Activated CD8-positive, alpha-beta T cell treated with anti-CD3 and anti-CD28 coated beads for 36 hours (primary cell): ENCODE data around the gene CDC37. TPM values are rescaled to one million over a fixed set of nuclear protein-coding genes. Genes with fewer than 3 reads are reported as not detected.

Experiments used
- ATAC-seq: fragments of 200-7000 bp; cut with Tn5 transposase; one replicate; pipeline ENCODE4 v1.10.0; 2021; ENCODE audit warnings: mild to moderate bottlenecking, moderate library complexity
- CTCF ChIA-PET: fragments of 350-600 bp; sonication (Branson Sonifier 250); formaldehyde crosslinking; loops from one replicate; lab custom pipeline; 2021; ENCODE audit warnings: antibody characterized with exemption; lab: Charles Lee
- POLR2A ChIA-PET: fragments of 350-600 bp; sonication (Branson Sonifier 250); formaldehyde crosslinking; loops from one replicate; lab custom pipeline; 2021; ENCODE audit warnings: antibody characterized with exemption; lab: Charles Lee
- DNase-seq: peaks from one replicate; pipeline ENCODE4 v3.0.0-alpha.2; 2020
- H3K27ac Mint-ChIP-seq: one replicate; pipeline ENCODE4 v1.8.0; 2021; ENCODE audit warnings: mild to moderate bottlenecking, mixed read lengths
- H3K27me3 Mint-ChIP-seq: one replicate; pipeline ENCODE4 v1.8.0; 2021; ENCODE audit warnings: mixed read lengths
- H3K36me3 Mint-ChIP-seq: one replicate; pipeline ENCODE4 v1.8.0; 2021; ENCODE audit warnings: low read depth, mixed read lengths
- H3K4me1 Mint-ChIP-seq: one replicate; pipeline ENCODE4 v1.8.0; 2021; ENCODE audit warnings: low read depth, mixed read lengths
- H3K4me3 Mint-ChIP-seq: one replicate; pipeline ENCODE4 v1.8.0; 2021; ENCODE audit warnings: mild to moderate bottlenecking, moderate library complexity, mixed read lengths
- H3K9me3 Mint-ChIP-seq: one replicate; pipeline ENCODE4 v1.8.0; 2021; ENCODE audit warnings: mixed read lengths
- intact Hi-C: fragments of 100-400 bp; cut with micrococcal nuclease; formaldehyde crosslinking; loops from one replicate; pipeline ENCODE4 v1.10.0; 2022
- total RNA-seq, 2 experiments: library from RNA; stranded (reverse); gene quantifications; one replicate each; pipeline ENCODE4 v1.2.3, GENCODE V29; 2021
- TF ChIP-seq, protein P1 (sequence below): fragments of 200-600 bp; IDR thresholded peaks from one replicate; pipeline ENCODE4 v1.8.0; 2022; ENCODE audit warnings: antibody characterized with exemption, mild to moderate bottlenecking

The CDC37 gene
- total RNA-seq, 2 experiments from 2014 or later, result 236 to 238 TPM

GRCh38 chr19:10353793-10354391 is 49.5 kb downstream of the CDC37 start:
- ChIA-PET CTCF (interaction anchor here (1.2 kb wide), 1 partner anchor 35 kb away, joined by 3 read pairs; no protein-coding TSS in a partner anchor), POLR2A (interaction anchor here (0.8 to 1.5 kb wide), 4 partner anchors 9 to 83 kb away, joined by 3 read pairs; no protein-coding TSS in a partner anchor)
- peaks cover 27% of the 10 kb centered on the region for H3K36me3 Mint-ChIP-seq
- no peaks in the 10 kb centered on the region for H3K27me3 Mint-ChIP-seq
- peak; percentile 71 for DNase-seq
- no peak overlapping the region for H3K27ac Mint-ChIP-seq
- intact Hi-C loops, result no loop called here
- H3K9me3 Mint-ChIP-seq, result no peaks in the 10 kb centered on the region
- TF ChIP-seq, protein P1, sequence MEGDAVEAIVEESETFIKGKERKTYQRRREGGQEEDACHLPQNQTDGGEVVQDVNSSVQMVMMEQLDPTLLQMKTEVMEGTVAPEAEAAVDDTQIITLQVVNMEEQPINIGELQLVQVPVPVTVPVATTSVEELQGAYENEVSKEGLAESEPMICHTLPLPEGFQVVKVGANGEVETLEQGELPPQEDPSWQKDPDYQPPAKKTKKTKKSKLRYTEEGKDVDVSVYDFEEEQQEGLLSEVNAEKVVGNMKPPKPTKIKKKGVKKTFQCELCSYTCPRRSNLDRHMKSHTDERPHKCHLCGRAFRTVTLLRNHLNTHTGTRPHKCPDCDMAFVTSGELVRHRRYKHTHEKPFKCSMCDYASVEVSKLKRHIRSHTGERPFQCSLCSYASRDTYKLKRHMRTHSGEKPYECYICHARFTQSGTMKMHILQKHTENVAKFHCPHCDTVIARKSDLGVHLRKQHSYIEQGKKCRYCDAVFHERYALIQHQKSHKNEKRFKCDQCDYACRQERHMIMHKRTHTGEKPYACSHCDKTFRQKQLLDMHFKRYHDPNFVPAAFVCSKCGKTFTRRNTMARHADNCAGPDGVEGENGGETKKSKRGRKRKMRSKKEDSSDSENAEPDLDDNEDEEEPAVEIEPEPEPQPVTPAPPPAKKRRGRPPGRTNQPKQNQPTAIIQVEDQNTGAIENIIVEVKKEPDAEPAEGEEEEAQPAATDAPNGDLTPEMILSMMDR, result no peak
- ATAC-seq, result peak; percentile 80
- H3K4me1 Mint-ChIP-seq, result no peaks in the 10 kb centered on the region
- no peak overlapping the region for H3K4me3 Mint-ChIP-seq

- Mint-ChIP-seq H3K9me3 (no peaks in the 10 kb centered on the region), H3K4me3 (no peak overlapping the region), H3K27ac (no peak overlapping the region), H3K36me3 (peaks cover 27% of the 10 kb centered on the region), H3K27me3 (no peaks in the 10 kb centered on the region), H3K4me1 (no peaks in the 10 kb centered on the region)
- CTCF ChIA-PET, result no interaction called here
- intact Hi-C loops, result no loop called here
- DNase-seq (no peak), ATAC-seq (peak; percentile 46)
- POLR2A ChIA-PET, result no interaction called here
- TF ChIP-seq, protein P1, result no peak
Measured at GRCh38 chr19:10352764-10353671, 50.3 kb downstream of the CDC37 start.

DNA sequence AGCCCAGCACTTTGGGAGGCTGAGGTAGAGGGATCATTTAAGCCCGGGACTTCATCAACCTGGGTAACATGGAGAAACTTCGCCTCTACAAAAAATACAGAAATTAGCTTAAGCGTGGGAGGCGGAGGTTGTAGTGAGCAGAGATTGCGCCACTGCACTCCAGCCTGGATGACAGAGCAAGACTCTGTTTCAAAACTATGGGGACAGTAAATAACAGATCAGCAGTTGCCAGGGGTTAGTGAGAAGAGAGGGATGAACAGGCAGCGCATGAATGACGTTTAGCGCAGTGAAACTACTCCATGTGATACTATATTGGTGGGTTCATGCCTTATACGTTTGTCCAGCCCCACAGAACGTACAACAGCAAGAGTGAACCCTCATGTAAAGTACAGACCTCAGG is 56.8 kb downstream of the CDC37 start:
- no peak overlapping the region for H3K27ac Mint-ChIP-seq
- CTCF ChIA-PET, result no interaction called here
- no peak overlapping the region for H3K4me3 Mint-ChIP-seq
- TF ChIP-seq, protein P1, result no peak
- no peak for ATAC-seq
- POLR2A ChIA-PET, result interaction anchor here (0.9 to 1.1 kb wide), 2 partner anchors 15 to 28 kb away, joined by 3 to 5 read pairs; no protein-coding TSS in a partner anchor
- H3K36me3 Mint-ChIP-seq, result peaks cover 5% of the 10 kb centered on the region
- no peaks in the 10 kb centered on the region for H3K9me3 Mint-ChIP-seq
- intact Hi-C loops, result no loop called here
- H3K27me3 Mint-ChIP-seq, result no peaks in the 10 kb centered on the region
- DNase-seq, result no peak
- H3K4me1 Mint-ChIP-seq, result no peaks in the 10 kb centered on the region

GRCh38 chr19:10344780-10345179 is 58.6 kb downstream of the CDC37 start:
- ChIA-PET POLR2A (interaction anchor here (0.8 to 1.2 kb wide), 2 partner anchors 17 to 28 kb away, joined by 3 to 4 read pairs; no protein-coding TSS in a partner anchor), CTCF (interaction anchor here (0.7 to 2.9 kb wide), 5 partner anchors 11 to 85 kb away, joined by 3 to 14 read pairs (median 4); partner anchors contain the start of gene RAVER1)
- no peak for ATAC-seq
- Mint-ChIP-seq H3K27me3 (no peaks in the 10 kb centered on the region), H3K9me3 (no peaks in the 10 kb centered on the region), H3K4me1 (peaks cover 9% of the 10 kb centered on the region), H3K4me3 (no peak overlapping the region), H3K36me3 (peaks cover 1% of the 10 kb centered on the region), H3K27ac (no peak overlapping the region)
- TF ChIP-seq, protein P1, result no peak
- DNase-seq, result no peak
- intact Hi-C loops, result no loop called here
